ENCODE data around the gene PCCA.

DNA sequence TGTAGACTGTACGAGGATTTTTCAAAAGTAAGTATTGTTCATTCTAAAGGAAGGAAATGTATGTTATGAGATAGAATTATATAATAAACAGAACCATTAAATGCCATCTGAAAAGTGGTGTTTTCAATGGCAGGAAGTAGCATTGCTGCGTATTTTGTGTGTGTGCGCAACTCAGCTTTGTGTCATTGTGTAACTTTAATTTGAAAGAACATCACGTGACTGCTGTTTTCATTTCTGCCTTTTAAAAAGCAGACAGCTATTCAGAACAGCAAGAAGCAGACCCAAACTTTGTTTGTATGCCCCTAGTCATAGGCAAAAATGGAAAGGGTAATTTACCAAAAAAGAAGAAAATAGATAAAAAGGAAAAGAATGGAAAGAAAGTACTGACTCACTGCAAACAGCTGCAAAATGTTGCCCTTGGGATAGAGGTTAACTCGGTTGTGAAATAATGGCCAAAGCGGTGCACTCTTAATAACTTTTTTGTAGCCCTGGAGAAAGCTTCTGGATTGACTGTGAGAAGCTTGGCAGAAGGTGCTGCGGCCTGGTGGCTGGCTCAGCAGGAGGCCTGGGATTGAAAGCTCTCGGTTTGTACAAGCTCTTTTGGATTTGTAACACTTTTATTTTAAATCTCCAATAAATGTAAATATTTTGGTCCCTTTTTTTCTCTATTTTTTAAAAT, 402.4 kb downstream of the PCCA start:
- TF ChIP-seq, protein P1, sequence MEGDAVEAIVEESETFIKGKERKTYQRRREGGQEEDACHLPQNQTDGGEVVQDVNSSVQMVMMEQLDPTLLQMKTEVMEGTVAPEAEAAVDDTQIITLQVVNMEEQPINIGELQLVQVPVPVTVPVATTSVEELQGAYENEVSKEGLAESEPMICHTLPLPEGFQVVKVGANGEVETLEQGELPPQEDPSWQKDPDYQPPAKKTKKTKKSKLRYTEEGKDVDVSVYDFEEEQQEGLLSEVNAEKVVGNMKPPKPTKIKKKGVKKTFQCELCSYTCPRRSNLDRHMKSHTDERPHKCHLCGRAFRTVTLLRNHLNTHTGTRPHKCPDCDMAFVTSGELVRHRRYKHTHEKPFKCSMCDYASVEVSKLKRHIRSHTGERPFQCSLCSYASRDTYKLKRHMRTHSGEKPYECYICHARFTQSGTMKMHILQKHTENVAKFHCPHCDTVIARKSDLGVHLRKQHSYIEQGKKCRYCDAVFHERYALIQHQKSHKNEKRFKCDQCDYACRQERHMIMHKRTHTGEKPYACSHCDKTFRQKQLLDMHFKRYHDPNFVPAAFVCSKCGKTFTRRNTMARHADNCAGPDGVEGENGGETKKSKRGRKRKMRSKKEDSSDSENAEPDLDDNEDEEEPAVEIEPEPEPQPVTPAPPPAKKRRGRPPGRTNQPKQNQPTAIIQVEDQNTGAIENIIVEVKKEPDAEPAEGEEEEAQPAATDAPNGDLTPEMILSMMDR (conservative IDR thresholded peaks at IDR 0.05): no peak
- TF ChIP-seq EZH2 (IDR thresholded peaks at IDR 0.05; ENCODE audit: low read depth): no peak

Data from PC-9 (cell line).